GM12878 (cell line): ENCODE results near the gene CYSRT1.

Experiments used
- ASH2L ChIP-seq: fragments of 300-600, 200-600 bp; sonication (generic); IDR thresholded peaks from 2 replicates; pipeline ENCODE4 v1.6.1; 2017; ENCODE audit warnings: low read depth, mild to moderate bottlenecking, borderline replicate concordance
- CREM ChIP-seq: IDR thresholded peaks from 2 replicates; pipeline ENCODE4 v1.6.1; 2014; ENCODE audit warnings: antibody characterized with exemption, low read depth
- SIN3A ChIP-seq: IDR thresholded peaks from 2 replicates; pipeline ENCODE4 v1.6.1; 2012; ENCODE audit warnings: low read depth, low read length, improper control_type of control experiment

GRCh38 chr9:137256856-137257255 lies 31.9 kb downstream of the CYSRT1 start:
- TF ChIP-seq SIN3A (no peak), ASH2L (no peak), CREM (no peak)
